ENCODE data around the gene DAP. TPM values are rescaled to one million over a fixed set of nuclear protein-coding genes. Genes with fewer than 3 reads are reported as not detected.

Gene DAP, protein sequence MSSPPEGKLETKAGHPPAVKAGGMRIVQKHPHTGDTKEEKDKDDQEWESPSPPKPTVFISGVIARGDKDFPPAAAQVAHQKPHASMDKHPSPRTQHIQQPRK
- polyA plus RNA-seq: 8.7 and 10.1 TPM in 2 replicates

GRCh38 chr5:10761185-10761932 is at the start of gene DAP:
Gene DAP (minus strand): TSS chr5:10761234. CDS start chr5:10761068, 166 bp downstream.

Other genes with a start within 250 kb of the DAP start
- 4.2 TPM in 2 replicates for gene ANKRD33B, start 197.2 kb downstream of the DAP start, polyA plus RNA-seq

Data from Purkinje cell (primary cell).